ENCODE results near the gene BET1.
A peak's percentile ranks its signal among the peaks of the same experiment; 100 is the strongest.

The BET1 gene

DNA sequence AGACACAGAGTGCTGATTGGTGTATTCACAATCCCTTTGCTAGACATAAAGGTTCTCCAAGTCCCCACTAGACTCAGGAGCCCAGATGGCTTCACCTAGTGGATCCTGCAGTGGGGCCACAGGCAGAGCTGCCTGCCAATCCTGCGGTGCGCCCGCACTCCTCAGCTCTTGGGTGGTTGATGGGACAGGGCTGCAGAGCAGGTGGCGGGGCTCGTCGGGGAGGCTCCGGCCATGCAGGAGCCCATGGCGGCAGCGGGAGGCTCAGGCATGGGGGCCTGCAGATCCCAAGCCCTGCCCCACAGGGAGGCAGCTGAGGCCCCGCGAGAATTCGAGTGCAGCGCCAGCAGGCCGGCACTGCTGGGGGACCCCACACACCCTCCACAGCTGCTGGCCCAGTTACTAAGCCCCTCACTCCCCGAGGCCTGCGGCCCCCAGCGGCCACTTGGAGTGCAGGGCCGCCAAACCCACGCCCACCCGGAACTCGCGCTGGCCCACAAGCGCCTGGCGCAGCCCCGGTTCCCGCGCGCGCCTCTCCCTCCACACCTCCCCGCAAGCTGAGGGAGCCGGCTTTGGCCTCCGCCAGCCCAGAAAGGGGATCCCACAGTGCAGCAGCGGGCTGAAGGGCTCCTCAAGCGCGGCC, 7.7 kb upstream of the BET1 start:
- DNase-seq: no peak

DNA sequence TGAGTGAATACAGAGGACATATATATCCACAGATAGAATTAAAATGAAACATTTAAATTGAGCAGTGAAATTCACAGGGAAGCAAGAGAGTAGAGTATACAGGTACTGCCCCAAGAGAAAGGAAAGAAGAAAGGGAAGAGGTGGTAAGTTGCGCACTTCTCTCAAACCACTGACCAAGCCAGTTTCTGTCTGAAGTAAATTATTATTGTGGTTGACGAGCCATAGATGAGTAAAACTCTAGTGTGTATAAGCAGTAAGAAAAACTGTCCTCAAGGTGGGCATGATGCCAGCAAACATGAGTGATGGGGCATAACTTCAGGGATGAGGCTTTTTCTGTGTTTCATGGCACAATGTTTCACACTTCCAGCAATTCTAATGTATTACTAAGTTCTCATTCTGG, 4.4 kb upstream of the BET1 start:
- DNase-seq: no peak

DNA sequence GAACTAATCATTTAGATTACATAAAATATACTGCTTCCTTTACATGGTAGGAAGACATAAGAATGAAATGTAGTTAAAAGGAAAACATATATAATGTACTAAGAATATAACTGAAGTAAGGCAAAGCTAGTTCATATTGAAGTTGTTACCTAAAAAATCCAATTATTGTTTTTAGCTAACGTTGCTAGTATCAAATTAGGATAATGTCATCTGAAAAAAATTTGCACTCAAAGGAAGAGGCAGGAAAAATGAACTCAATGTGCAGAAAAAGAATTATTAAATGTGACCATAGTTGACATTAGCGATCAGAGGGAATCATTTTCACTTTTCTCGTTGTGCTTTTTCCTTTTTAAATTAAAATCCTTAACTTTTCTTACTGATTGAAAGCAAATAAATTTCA, 1.6 kb upstream of the BET1 start:
- DNase-seq: no peak

DNA sequence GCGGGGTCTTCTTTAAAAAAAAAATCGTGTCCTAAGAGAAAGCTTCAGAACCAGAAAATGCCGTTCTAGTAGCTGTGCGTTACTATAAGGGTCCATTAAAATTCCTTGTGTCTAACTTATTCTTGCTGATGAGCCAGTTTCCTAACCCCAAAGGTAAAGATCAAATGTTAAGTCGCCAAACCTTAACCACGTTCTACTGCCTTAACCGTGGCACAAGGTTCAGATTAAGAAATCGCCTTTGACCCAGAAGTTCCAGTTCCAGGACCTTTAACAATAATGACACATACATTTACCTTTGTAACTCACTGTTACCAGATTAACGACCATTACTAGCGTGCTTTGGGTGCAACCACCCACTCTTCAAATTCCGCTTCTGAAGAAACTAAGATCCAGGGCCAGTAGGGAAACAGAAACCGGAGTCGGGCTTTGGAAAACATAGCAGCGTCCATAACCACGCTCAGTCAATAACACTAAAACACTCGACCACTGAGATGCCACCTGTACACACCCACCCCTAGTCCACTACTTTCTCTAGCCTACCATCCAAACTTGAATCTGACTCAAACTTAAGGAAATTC, 620 bp downstream of the BET1 start:
- DNase-seq: peak in 2 of 3 experiments; percentile 40 to 85

DNA sequence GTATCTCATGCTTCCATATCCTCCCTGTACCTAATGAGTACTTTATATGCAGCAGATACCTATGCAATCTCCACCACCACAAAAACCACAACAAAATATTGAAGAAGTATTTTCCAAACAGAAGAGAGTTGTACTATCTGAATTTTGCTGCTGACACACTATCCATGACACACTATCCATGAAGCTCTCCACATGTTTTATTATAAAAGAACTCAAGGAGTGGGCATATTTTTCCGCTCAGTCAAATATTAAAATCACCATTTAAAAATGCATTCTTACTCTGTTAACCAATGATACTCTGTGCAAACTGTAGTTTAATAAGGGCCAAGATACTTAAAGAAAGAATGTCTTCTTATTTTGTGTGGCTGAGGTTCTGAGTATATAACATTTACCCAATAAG, 2.8 kb downstream of the BET1 start:
- no peak for DNase-seq

DNA sequence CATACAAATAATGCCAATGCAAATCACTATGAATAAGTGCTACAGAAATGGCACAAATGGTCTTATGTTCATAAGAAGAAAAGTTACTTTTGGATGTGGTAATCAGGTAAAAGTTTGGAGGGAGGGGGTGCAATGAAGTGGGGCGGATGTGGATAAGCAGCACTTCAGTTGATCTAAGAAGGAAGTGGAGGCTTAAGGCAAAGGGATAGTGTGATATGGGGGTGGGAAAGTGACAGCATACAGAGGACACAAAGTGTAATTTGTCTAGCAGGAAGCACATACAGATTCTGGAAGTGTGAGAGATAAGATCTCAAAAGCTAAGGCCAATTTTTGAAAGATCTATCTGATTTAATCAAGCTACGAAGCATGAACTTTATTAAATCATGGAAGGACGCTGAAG, 6.3 kb downstream of the BET1 start:
- DNase-seq: no peak

DNA sequence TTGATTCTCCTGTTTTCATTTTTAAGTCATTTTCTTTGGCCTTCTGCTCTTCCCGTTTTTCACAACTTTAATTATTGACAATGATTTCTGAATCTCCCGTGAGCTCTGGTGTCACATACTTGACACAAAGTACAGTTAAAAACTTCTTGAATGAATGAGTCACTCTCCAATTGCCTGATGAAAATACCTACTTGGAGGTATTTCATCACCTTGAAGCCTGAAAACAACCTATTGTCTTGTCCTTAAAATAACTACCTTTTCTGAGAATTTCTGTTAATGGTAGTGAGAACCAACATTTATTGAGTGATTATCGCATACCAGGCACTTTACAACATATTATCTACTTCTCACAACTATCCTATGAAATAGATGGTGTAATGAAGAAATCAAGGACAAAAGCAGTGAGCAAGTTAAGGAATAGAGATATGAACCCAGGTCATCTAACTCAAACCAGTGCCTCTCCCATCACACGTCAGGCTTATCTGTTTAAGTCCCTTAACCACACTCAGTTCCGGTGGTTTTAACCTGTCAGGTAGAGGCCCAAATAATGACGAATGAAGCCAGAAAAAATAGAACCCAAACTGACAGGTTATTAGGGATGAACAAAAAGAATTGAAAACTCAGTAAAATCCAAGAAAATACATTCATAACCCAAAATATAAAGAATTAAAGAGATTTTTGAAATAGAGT, 11.6 kb downstream of the BET1 start:
- DNase-seq: no peak

DNA sequence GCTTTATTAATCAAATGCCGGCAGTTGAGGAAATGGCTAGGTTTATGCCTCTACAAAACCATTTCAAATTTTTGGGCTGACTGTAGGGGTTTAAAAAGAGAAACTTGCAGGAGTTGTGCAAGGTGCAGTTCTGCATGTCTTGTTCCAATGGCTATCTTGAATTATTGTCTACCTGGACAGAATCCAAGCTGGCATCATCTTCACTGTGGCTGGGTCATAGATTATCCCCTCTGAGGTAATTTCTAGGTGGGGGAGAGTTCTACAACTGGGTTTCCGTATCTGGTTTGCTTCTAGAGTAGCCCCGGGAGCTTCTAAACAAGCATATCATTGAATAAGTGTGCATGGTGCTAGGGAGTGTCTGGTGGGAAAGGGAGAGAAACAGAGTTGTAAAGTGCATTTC, 16.9 kb downstream of the BET1 start:
- no peak for DNase-seq

DNA sequence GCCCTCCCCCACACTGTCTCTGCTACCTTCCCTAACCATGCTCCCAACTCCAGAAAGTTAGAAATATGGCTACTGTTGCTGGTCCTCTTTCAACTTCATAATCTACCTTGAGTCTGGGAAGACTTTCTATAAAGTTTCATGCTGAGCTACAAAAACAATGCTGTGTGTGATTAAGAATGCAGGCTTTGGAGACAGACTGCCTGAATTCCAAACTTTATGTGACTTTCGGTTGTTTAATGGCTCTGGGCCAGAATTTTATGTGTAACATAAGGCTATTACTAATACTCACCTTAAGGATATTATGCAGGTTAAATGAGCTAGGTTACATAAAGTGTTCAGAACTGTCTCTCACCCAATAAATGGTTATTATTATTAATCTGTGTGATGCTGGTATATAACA, 19.1 kb downstream of the BET1 start:
- DNase-seq: no peak

DNA sequence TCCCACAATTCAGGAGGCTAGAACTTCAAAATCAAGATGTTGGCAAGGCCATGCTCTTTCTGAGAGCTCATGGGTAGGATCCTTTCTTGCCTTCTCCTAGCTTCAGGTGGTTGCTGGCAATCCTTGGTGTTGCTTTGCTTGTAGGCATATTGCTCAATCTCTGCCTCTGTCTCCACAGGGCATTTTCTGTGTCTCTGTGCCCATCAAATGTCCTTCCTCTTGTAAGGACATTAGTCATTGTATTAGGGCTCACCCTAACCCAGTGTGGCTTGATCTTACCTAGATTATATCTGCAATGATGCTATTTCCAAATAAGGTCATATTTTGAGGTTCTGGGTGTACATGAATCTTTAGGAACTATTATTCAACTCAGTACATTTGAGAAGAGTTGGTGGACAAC, 20.1 kb downstream of the BET1 start:
- DNase-seq: no peak

DNA sequence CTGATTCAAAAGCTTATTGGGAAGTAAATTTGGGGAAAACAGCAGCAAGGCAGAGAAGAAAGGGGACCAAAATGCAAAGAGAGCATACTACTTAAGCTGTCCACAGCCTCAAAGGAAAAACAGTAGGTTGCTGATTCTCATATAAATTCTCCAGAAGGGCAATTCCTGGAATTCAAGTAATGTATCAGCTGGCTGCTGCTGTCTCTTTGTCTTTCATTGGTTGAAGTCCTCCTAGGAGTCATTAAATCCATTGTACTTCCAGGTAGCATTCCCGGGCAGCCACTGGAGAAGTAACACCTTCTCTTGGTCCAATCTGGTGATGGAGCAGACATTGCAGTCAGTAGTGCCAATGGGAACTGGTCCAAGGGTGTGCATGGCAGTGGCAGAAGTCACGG, 22.7 kb downstream of the BET1 start:
- no peak for DNase-seq

DNA sequence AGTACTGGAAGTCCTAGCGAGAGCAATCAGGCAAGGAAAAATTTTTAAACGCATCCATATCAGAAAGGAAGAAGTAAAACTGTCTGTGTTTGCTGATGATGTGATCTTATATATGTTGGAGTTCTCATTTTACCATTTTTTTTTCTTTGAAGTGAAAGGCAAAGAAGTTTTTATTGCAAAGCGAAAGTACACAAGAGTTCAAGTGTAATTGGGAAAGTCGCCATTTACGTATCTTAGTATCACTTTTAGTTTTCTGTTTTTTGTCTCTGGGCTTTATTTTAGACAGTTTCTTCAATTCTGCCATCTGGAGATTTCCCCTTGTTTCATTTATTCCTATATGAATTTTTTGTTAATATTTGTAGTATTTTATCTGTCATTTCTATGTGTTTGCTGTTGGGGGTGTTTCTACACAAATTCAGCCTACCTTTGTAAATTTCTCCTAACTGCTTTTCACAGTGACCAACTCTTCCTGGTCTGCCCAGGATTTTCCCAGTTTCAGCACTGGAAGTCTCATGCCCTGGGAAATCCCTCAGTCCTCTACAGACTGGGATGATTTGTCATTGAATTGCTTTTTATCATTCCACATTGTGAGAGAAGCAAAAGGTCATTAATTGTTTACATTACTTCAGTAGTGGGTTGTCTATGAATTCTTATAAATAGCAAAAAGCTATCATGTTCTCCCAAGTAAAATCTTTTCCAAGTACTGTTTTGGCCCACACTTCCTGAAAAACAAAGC, 23.2 kb downstream of the BET1 start:
- DNase-seq: no peak

DNA sequence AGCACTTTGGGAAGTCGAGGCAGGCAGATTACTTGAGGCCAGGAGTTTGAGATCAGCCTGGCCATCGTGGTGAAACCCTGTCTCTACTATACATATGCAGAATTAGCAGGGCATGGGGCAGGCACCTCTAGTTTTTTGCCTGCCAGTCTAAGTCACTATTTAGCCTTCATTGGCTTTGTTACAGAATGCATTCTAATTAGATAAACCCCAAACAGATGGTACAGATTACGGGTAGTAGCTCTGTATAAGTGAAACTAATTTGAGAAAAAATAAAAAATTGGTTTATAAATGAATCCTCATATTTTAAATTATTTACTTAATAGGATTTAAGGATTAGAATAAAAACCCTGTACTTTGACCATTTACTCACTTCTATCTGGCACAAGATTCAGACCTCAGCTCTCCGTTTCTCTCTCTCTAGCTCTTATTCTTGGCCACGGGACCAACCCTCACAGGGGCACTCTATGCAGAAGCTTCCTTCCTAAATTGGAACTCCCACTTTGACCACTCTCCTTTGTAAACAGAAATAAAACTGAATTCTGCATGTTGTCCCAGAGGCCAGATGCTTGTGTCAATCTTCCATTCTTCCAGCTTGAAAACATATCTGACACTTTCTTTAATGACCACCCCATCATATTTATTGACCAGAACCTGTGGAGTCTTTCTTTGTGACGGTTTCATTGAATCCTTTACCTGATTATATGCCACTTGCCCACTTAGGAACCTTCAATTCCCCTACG, 26.8 kb downstream of the BET1 start:
- no peak for DNase-seq

DNA sequence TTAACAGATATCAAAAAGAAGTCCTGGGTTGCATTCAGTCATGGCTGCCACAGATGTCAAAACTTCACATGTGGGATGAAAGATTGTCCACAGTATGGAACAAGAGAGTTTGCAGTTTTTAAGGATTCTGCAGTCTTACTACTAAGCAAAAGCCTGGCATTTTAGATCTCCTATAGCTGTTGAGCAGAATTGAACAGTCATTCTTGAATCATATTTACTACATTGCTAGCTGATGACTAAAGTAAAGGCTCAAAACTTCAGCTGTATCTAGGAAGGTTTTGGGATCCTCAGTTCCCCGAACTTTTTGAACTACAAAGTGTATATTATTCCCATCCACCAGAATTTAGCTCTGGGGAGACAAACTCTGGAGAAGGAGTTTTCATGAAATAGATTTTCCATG, 31.0 kb downstream of the BET1 start:
- DNase-seq: no peak

DNA sequence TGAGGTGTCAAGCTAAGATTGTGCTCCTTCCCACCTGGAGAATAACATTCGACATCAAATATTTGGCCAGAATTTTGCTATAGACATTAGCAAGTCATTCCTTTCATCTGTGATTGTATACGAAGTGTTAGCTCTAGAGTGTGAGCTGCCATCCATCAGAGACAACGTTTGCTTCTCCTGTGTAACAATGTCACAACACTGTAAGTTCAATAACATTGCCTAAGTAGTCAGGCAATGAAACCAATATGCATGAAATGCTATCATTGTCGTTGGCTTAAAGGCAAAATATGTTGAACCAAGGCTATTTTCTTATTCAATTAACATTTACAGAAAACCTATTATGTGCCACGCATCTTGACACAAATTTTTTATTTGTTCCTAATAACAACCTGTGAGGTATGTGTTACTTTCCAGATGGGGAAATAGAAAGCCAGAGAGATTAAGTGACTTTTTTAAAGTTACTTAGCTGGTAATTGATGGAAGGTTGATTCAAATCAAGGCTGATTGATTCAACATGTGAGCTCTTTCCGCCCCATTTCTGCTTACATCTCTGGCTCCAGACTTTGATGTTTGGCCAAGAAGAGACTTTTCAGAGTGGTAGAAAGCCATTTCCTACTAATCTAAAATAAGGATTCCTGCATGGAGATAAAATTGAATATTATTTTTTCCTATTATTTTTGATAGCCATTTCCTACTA, 32.0 kb downstream of the BET1 start:
- DNase-seq: no peak

DNA sequence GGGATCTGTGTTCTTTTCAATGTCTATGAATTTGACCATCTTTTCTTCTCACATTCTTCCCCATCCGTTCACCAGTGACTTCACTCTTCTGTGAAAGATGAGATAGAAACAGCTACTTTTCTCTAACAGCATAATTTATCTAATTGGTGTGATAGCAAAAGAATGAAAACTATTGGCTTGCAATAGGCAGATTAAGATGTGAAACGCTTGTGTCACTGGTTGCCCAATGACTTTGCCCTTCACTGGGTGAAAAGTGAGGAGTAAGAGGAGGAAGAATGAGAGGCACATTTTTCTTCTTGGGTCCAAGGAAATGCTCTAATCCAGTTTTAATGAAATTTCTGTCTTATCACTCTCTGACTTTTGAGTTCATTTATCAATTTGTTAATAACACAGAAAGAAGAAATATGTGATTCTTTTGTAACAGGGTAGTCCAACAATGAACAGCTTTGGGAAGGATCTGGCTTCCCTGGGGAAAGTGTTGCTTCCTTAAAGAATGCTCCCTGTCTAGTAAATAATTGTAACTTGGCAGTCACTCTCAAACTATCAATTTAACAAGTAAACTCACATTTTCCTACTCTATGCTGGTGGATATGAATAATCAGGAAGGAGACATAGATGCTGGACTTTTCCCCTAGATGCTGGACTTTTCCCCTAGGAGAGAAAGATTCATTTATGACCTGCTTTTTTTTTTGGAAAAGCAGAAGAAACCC, 35.1 kb downstream of the BET1 start:
- DNase-seq: no peak

DNA sequence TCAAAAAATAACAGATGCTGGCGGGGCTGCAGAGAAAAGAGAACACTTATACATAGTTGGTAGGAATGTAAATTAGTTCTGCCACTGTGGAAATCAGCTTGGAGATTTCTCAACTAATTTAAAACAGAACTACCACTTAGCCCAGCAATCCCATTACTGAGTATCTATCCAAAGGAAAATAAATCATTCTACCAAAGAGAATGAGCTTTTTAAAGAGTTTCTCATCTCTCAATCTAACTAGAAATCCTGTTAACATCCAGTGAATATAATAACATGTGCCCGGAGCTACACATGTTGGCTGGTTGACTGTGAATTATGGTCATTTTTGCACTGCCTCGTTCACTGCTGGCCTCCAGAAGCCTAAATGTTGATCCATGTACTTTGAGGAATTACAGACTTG, 39.3 kb downstream of the BET1 start:
- no peak for DNase-seq

DNA sequence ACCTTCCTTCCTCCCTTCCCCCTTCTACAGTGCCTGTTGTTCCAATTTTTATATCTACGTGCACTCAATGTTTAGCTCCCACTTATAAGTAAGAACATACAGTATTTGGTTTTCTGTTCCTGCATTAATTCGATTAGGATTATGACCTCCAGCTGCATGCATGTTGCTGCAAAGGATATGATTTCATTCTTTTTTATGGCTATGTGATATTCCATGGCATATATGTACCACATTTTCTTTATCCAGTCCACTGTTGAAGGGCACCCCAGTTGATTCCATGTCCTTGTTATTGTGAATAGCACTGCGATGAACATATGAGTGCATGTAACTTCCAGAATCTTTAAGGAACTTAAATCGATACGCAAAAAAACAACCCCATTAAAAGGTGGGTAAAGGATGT, 39.9 kb downstream of the BET1 start:
- DNase-seq: no peak

DNA sequence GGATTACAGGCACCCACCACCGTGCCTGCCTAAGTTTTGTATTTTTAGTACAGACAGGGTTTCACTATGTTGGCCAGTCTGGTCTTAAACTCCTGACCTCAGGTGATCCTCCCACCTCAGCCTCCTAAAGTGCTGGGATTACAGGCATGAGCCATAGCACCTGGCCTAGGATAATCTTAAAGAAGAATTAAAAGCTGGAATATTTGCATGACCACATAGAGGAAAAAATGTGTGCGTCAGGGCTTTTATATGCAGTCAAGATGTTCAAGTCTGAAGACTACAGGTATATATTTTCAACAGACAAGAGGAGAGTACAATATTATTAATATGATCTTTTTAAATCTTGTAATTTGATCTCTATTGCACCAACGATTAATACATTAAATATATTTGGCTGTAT, 43.2 kb downstream of the BET1 start:
- no peak for DNase-seq

DNA sequence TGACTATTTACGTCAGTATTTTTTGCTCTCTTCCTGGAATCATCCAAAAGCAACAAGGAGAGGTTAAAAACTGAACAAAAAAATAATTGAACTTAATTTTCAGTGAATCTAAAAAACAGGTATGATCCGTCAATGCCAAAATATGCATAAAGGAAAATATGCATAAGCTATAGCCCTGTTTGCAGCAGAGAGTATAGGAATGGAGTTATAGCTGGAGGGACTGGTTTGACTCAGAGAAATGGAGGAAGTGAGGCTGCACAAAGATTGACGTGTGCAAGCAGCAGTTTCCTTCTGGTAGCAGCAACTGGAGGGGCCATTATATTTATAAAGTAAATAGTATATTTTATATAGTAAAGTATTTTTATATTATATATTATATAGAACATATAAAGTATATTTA, 45.5 kb downstream of the BET1 start:
- DNase-seq: no peak

DNA sequence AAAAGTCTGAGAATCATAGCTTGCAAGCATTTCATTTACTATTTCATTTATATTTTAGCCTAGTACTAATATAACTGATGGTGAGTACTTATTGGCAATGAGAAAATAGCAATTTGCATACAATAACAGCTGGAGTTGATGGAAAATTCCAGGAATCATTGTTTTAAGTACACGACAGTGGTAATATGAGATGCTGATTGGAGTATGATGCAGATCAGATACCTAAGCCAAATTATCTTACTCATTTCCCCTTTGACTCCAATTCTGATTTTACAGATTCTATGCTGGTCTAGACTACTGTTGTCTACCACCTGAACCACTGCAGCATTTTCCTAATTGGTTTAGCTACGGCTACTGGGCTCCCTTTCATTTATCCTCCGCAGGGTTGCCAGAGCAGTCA, 45.9 kb downstream of the BET1 start:
- no peak for DNase-seq

DNA sequence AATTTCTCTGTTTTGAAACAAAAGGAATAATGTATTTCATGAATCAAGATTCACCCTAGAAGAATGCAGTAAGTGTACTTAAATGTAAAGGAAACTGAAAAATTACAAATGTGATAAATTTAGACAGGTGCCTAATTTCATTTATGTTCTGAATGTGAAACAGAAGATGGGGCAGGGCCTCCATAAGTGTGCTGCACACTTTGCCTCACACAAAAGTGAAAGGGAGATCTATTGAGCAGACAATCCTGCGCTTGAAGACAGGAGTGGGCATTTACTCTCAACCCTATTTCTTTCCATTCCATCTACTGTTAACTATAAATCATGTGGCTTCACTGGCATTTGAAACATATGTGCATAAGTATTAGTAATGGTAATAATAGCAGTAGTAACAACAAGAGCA, 46.4 kb downstream of the BET1 start:
- no peak for DNase-seq
